ENCODE measurements around the gene SASS6. TPM values are rescaled to one million over a fixed set of nuclear protein-coding genes. Genes with fewer than 3 reads are reported as not detected.

Gene SASS6
- total RNA-seq, 4 donors from 2014 or later, result 2.9 to 14.0 (median 3.7) TPM

- Histone ChIP-seq H3K36me3 (no peaks in the 10 kb centered on the region), H3K27ac (peak overlapping the region; percentile 95 to 99 (median 98)), H3K27me3 (no peaks in the 10 kb centered on the region), H3K9me3 (no peaks in the 10 kb centered on the region), H3K4me3 (peak overlapping the region; percentile 69 to 96 (median 90)), H3K4me1 (peaks cover 0 to 22% (median 5%) of the 10 kb centered on the region in 4 donors)
- no peak for DNase-seq
- no peak for TF ChIP-seq CTCF (IDR thresholded peaks at IDR 0.05)
- TF ChIP-seq POLR2A (IDR thresholded peaks at IDR 0.05), result no peak
Observed at GRCh38 chr1:100036718-100037655, 95.7 kb downstream of the SASS6 start.

- Histone ChIP-seq H3K27ac (no peak overlapping the region), H3K9me3 (no peaks in the 10 kb centered on the region), H3K4me3 (no peak overlapping the region), H3K36me3 (no peaks in the 10 kb centered on the region), H3K4me1 (peaks cover 0 to 13% (median 2%) of the 10 kb centered on the region in 4 donors), H3K27me3 (no peaks in the 10 kb centered on the region)
- DNase-seq, result no peak
- TF ChIP-seq POLR2A (IDR thresholded peaks at IDR 0.05), result no peak
- TF ChIP-seq CTCF (IDR thresholded peaks at IDR 0.05), result no peak
Observed at GRCh38 chr1:100035214-100035613, 97.5 kb downstream of the SASS6 start.

DNA sequence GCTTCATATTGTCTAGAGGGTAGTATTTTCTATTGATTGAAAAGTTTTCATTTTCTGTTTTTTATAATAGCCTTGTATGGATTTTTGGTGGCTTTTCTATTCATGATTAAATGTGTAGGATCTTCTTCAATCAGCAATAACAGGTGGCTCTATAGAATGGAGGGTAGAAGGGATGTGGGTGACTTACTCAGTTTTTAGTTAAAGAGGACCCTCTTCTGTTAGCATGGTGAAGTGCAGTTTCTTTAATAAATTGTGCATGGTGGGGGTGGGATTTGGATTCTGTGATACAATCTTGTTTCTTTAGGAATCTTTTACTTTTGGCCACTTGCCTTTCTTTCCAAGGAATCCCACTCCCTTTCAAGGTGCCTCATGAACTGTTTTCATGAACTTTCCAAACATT, 98.3 kb downstream of the SASS6 start:
- DNase-seq, result no peak
- H3K9me3 ChIP-seq, result no peaks in the 10 kb centered on the region
- H3K27me3 ChIP-seq, result no peaks in the 10 kb centered on the region
- peaks cover 0 to 7% (median 0%) of the 10 kb centered on the region in 4 donors for H3K4me1 ChIP-seq
- H3K36me3 ChIP-seq, result no peaks in the 10 kb centered on the region
- no peak for TF ChIP-seq POLR2A (IDR thresholded peaks at IDR 0.05)
- peak in 3 of 6 experiments; percentile 10 to 22 (median 22) for TF ChIP-seq CTCF (IDR thresholded peaks at IDR 0.05)
- no peak overlapping the region for H3K4me3 ChIP-seq
- H3K27ac ChIP-seq, result no peak overlapping the region

Small RNA genes within 50 kb of the gene (small RNA-seq; reads per million reads assigned to genes)
- gene AC093019.1, result 0 reads per million in 2 donors

Other genes with a start within 250 kb of the SASS6 start
- gene SLC35A3, start 162.9 kb downstream of the SASS6 start, total RNA-seq, result 100 to 1,000 TPM in 2 of 4 donors, 10 to 100 TPM in 2; 16.5 to 105 (median 88.6) TPM
- gene TRMT13, start 233 bp upstream of the SASS6 start, total RNA-seq, result 10 to 100 TPM; 16.8 to 65.2 (median 34.6) TPM
- 1 to 10 TPM in 3 of 4 donors, under 1 TPM in 1; 0.35 to 2.5 (median 2.3) TPM for gene LRRC39, start 45.3 kb upstream of the SASS6 start, total RNA-seq
- 1 to 10 TPM; 4.0 to 6.0 (median 5.0) TPM for gene DBT, start 116.9 kb upstream of the SASS6 start, total RNA-seq
- gene RTCA, start 133.3 kb upstream of the SASS6 start, total RNA-seq, result 10 to 100 TPM; 31.5 to 71.8 (median 46.7) TPM
- gene CDC14A, start 219.6 kb upstream of the SASS6 start, total RNA-seq, result 10 to 100 TPM; 51.2 to 97.6 (median 81.2) TPM

Measured in Peyer's patch (tissue), 4 donors.